Esophagus muscularis mucosa (tissue), 4 donors: ENCODE results near the gene MARCO. TPM values are rescaled to one million over a fixed set of nuclear protein-coding genes. Genes with fewer than 3 reads are reported as not detected.

Experiments
- DNase-seq: peaks from one replicate; pipeline ENCODE4 v3.0.0-alpha.2; 2017; ENCODE audit errors: extremely low spot score
- H3K27ac ChIP-seq, 4 donors: fragments of 200-600 bp; sonication (generic); replicated peaks in 1 of 4; 1 replicate in 3 of 4; 2 replicates in 1 of 4; pipeline ENCODE4 v1.5.1; 2016 to 2019; ENCODE audit warnings: mild to moderate bottlenecking in 1 of 4
- H3K27me3 ChIP-seq, 4 donors: fragments of 200-600 bp; sonication (generic); one replicate each; pipeline versions ENCODE4 v1.5.1 to v1.6.0; 2016 to 2019
- H3K36me3 ChIP-seq, 4 donors: fragments of 200-600 bp; sonication (generic); one replicate each; pipeline ENCODE4 v1.5.1; 2016 to 2019
- H3K4me1 ChIP-seq, 4 donors: fragments of 200-600 bp; sonication (generic); one replicate each; pipeline ENCODE4 v1.5.1; 2016 to 2019
- H3K4me3 ChIP-seq, 4 donors: fragments of 200-600 bp; sonication (generic); 1 replicate in 2 of 4; 2 replicates in 2 of 4; pipeline ENCODE4 v1.5.1; 2016 to 2019; ENCODE audit warnings: mild to moderate bottlenecking in 4 of 4, moderate library complexity in 1 of 4
- H3K9me3 ChIP-seq, 4 donors: fragments of 200-600 bp; sonication (generic); 1 replicate in 3 of 4; 2 replicates in 1 of 4; pipeline ENCODE4 v1.5.1; 2016 to 2019
- EP300 ChIP-seq: sonication (generic); formaldehyde crosslinking; IDR thresholded peaks from one replicate; pipeline ENCODE4 v1.6.1; 2017; ENCODE audit warnings: antibody characterized with exemption
- POLR2A ChIP-seq: fragments of 450-650 bp; IDR thresholded peaks from one replicate; pipeline ENCODE4 v1.6.1; 2017; ENCODE audit warnings: antibody characterized with exemption, moderate library complexity, mild to moderate bottlenecking, low read depth
- POLR2AphosphoS5 ChIP-seq, 2 donors: sonication (generic); formaldehyde crosslinking; IDR thresholded peaks; one replicate each; pipeline ENCODE4 v1.6.1; 2017; ENCODE audit warnings: antibody characterized with exemption in 2 of 2
- WGBS: methylation state at CpG from one replicate; pipeline ENCODE4 v1.1.5; 2018; 5-methylcytosine and 5-hydroxymethylcytosine counted together
- intact Hi-C: fragments of 100-400 bp; cut with DNase I; formaldehyde crosslinking; loops from one replicate; pipeline ENCODE4 v1.15.1; 2023
- total RNA-seq, 4 donors: library from RNA; depleted of rRNA; stranded (reverse); fragments of >200 nt; gene quantifications; one replicate each; pipeline versions ENCODE4 v1.1.0 to v1.2.1, GENCODE V29; 2016
- TF ChIP-seq, protein P1 (sequence below), 3 experiments: fragments of 200-600 bp in 2 of 3; fragments of 450-650 bp in 1 of 3; sonication (generic) in 2 of 3; IDR thresholded peaks; one replicate each; pipeline ENCODE4 v1.5.1; 2017 to 2019; ENCODE audit warnings: antibody characterized with exemption in 3 of 3, mild to moderate bottlenecking in 2 of 3, moderate library complexity in 1 of 3

The MARCO gene
- total RNA-seq, 4 donors from 2014 or later: 7.3 to 19.8 (median 12.9) TPM

DNA sequence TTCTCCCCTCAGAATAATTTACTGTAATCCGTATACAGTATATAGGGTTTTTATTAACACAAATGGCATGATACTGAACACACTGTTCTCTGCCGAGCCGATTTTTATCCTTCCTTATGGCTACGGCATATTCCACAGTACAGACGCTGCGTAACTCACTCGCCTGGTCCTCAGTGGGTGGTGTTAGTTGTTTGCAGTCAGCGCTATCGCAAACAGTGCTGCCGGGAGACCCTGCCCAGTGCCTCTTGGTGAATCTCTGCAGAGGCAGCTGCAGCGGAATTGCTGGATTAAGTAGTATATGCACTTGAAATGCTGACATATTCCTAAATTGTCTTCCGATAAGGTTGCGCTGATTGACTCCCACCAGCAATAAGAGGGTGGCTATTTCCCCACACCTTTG is 73.9 kb downstream of the MARCO start:
- Histone ChIP-seq H3K36me3 (no peaks in the 10 kb centered on the region), H3K9me3 (no peaks in the 10 kb centered on the region), H3K27me3 (peaks cover 0 to 51% (median 2%) of the 10 kb centered on the region in 4 donors), H3K4me1 (peaks cover 4 to 8% (median 7%) of the 10 kb centered on the region in 4 donors), H3K27ac (no peak overlapping the region), H3K4me3 (no peak overlapping the region)
- no peak for TF ChIP-seq POLR2A
- TF ChIP-seq POLR2AphosphoS5 (IDR thresholded peaks at IDR 0.05): no peak
- TF ChIP-seq, protein P1, sequence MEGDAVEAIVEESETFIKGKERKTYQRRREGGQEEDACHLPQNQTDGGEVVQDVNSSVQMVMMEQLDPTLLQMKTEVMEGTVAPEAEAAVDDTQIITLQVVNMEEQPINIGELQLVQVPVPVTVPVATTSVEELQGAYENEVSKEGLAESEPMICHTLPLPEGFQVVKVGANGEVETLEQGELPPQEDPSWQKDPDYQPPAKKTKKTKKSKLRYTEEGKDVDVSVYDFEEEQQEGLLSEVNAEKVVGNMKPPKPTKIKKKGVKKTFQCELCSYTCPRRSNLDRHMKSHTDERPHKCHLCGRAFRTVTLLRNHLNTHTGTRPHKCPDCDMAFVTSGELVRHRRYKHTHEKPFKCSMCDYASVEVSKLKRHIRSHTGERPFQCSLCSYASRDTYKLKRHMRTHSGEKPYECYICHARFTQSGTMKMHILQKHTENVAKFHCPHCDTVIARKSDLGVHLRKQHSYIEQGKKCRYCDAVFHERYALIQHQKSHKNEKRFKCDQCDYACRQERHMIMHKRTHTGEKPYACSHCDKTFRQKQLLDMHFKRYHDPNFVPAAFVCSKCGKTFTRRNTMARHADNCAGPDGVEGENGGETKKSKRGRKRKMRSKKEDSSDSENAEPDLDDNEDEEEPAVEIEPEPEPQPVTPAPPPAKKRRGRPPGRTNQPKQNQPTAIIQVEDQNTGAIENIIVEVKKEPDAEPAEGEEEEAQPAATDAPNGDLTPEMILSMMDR (IDR thresholded peaks at IDR 0.05): no peak
- TF ChIP-seq EP300: no peak
- no peak for DNase-seq
- intact Hi-C loops: no loop called here
- 51% methylated on average over 13 of the region's 13 CpGs for WGBS

DNA sequence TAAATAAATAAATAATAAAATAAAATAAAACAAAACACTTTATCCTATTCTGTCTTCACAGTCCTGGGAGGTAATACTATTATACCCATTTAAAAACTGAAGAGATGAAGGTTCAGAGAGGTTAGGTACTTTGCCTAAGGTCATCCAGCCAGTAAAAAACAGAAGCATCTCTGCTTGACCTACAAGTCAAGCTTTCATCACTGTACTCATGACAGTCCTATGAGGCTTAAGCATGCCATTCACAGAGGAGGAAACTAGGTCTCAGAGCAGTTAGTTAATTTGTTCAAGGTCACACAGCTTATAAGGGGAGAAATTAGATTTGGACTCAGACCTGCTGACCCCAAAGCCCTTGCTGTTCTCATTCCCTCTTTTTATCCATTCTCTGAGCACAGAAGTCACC is 77.5 kb downstream of the MARCO start:
- TF ChIP-seq POLR2AphosphoS5 (IDR thresholded peaks at IDR 0.05) (no peak), EP300 (no peak), POLR2A (no peak)
- TF ChIP-seq, protein P1 (IDR thresholded peaks at IDR 0.05): no peak
- Histone ChIP-seq H3K27ac (no peak overlapping the region), H3K4me3 (no peak overlapping the region), H3K4me1 (no peaks in the 10 kb centered on the region), H3K36me3 (no peaks in the 10 kb centered on the region), H3K9me3 (no peaks in the 10 kb centered on the region), H3K27me3 (peaks cover 0 to 45% (median 0%) of the 10 kb centered on the region in 4 donors)
- intact Hi-C loops: no loop called here
- DNase-seq: no peak

DNA sequence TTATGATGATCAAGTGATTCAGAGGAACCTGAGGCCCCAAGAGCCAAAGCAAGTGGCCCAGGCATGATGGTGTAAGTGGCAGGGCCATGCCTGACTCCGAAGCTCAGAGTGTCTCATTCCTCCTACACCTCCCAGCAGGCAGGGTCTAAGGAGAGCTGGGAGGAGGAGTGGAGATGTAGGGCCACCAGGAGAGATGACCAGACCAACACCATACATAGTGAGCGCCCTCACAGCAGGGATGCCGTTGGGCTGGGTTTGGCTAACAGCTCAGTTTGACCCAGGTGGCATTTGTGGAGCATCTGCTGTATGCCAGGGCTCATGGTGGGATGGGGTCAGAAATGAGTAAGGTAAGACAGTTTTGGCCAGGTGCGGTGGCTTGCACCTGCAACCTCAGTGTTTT is 80.7 kb downstream of the MARCO start:
- WGBS: 97% methylated on average over 4 of the region's 4 CpGs
- H3K27ac ChIP-seq: no peak overlapping the region
- TF ChIP-seq POLR2AphosphoS5 (IDR thresholded peaks at IDR 0.05) (no peak), EP300 (no peak), POLR2A (no peak)
- TF ChIP-seq, protein P1 (IDR thresholded peaks at IDR 0.05): no peak
- no peaks in the 10 kb centered on the region for H3K4me1 ChIP-seq
- H3K9me3 ChIP-seq: no peaks in the 10 kb centered on the region
- H3K27me3 ChIP-seq: peaks cover 0 to 44% (median 0%) of the 10 kb centered on the region in 4 donors
- H3K4me3 ChIP-seq: no peak overlapping the region
- DNase-seq: peak; percentile 82
- H3K36me3 ChIP-seq: no peaks in the 10 kb centered on the region
- intact Hi-C loops: no loop called here

DNA sequence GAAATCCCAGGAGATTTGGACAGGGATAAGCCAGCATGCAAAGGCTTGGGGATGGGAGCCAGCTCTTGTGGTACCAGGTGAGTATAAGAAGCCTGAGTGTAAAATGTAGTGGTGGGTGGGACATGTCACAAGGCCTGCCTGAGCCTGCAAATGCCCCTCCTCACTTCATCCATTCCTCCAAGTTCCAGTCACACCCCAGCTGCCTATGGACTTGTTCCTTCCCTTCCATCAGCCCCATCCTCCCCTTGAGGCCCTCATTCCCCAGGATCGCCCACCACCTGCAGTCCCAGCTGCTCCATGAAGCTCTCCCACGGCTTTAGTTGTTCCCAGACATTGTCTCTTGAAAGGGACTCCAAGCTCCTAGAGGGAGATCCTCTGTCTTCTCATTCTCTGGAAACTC is 81.5 kb downstream of the MARCO start:
- Histone ChIP-seq H3K9me3 (no peaks in the 10 kb centered on the region), H3K4me3 (no peak overlapping the region), H3K36me3 (no peaks in the 10 kb centered on the region), H3K27me3 (peaks cover 0 to 43% (median 0%) of the 10 kb centered on the region in 4 donors), H3K27ac (no peak overlapping the region), H3K4me1 (no peaks in the 10 kb centered on the region)
- 74% methylated on average over 2 of the region's 2 CpGs for WGBS
- TF ChIP-seq EP300 (no peak), POLR2A (no peak), POLR2AphosphoS5 (IDR thresholded peaks at IDR 0.05) (no peak)
- TF ChIP-seq, protein P1 (IDR thresholded peaks at IDR 0.05): no peak
- intact Hi-C loops: no loop called here
- DNase-seq: peak; percentile 70

DNA sequence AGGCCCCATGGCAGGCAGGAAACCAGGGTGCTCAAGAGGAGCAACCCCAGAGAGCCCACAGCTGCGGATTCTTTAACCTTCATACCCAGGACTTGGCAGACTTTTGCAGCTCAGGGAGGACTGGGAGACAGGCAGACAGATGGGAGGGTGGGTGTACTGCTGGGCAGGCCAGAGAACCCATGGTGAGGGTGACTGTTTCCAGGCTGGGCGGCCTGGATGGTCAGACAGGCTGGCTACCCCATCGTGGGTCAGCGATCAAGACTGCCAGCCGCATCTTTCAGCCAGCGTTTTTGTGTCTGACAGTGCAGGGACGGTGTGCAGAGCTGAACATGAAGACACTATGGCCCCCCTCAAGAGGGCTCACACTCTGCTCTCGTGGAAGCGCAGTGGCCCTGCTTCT is 82.2 kb downstream of the MARCO start:
- Histone ChIP-seq H3K9me3 (no peaks in the 10 kb centered on the region), H3K27me3 (peaks cover 0 to 43% (median 0%) of the 10 kb centered on the region in 4 donors), H3K4me3 (no peak overlapping the region), H3K27ac (no peak overlapping the region), H3K36me3 (no peaks in the 10 kb centered on the region), H3K4me1 (no peaks in the 10 kb centered on the region)
- peak; percentile 89 for DNase-seq
- WGBS: 70% methylated on average over 2 of the region's 9 CpGs
- intact Hi-C loops: no loop called here
- TF ChIP-seq EP300: no peak
- TF ChIP-seq, protein P1 (IDR thresholded peaks at IDR 0.05): no peak
- no peak for TF ChIP-seq POLR2A
- TF ChIP-seq POLR2AphosphoS5 (IDR thresholded peaks at IDR 0.05): no peak
